Sigmoid colon (tissue), 7 donors: ENCODE results near the gene NDUFB10. TPM values are rescaled to one million over a fixed set of nuclear protein-coding genes. Genes with fewer than 3 reads are reported as not detected.
A peak's percentile ranks its signal among the peaks of the same experiment; 100 is the strongest.

Experiments
- DNase-seq: peaks from one replicate; pipeline ENCODE4 v3.0.0-alpha.2; 2019
- H3K27ac ChIP-seq, 4 donors: fragments of 200-600 bp; sonication (generic); one replicate each; pipeline ENCODE4 v1.5.1; 2016 to 2019; ENCODE audit warnings: mild to moderate bottlenecking in 1 of 4
- H3K27me3 ChIP-seq, 3 donors: fragments of 200-600 bp; sonication (generic); one replicate each; pipeline ENCODE4 v1.5.1; 2019; ENCODE audit warnings: mild to moderate bottlenecking in 1 of 3
- H3K36me3 ChIP-seq, 4 donors: fragments of 200-600 bp; sonication (generic); one replicate each; pipeline ENCODE4 v1.5.1; 2016 to 2019
- H3K4me1 ChIP-seq, 4 donors: fragments of 200-600 bp; sonication (generic); one replicate each; pipeline ENCODE4 v1.5.1; 2017 to 2019
- H3K4me3 ChIP-seq, 4 donors: fragments of 200-600 bp; sonication (generic); one replicate each; pipeline ENCODE4 v1.5.1; 2017 to 2019; ENCODE audit warnings: mild to moderate bottlenecking in 2 of 4, moderate library complexity in 1 of 4
- H3K9me3 ChIP-seq, 4 donors: fragments of 200-600 bp in 3 of 4; sonication (generic) in 3 of 4; one replicate each; pipeline versions ENCODE4 v1.5.1 to v1.6.1; 2013 to 2019
- CTCF ChIP-seq, 4 experiments: fragments of 450-650 bp in 3 of 4; fragments of 200-600 bp in 1 of 4; IDR thresholded peaks; one replicate each; pipeline ENCODE4 v1.5.1; 2016 to 2019; ENCODE audit warnings: antibody characterized with exemption in 4 of 4, mild to moderate bottlenecking in 3 of 4, moderate library complexity in 2 of 4
- EP300 ChIP-seq, 4 donors: sonication (generic); formaldehyde crosslinking; IDR thresholded peaks; one replicate each; pipeline ENCODE4 v1.6.1; 2017; ENCODE audit warnings: antibody characterized with exemption in 4 of 4
- POLR2A ChIP-seq, 2 donors: fragments of 450-650 bp; IDR thresholded peaks; one replicate each; pipeline ENCODE4 v1.6.1; 2016; ENCODE audit warnings: antibody characterized with exemption in 2 of 2, mild to moderate bottlenecking in 2 of 2, moderate library complexity in 2 of 2
- POLR2AphosphoS5 ChIP-seq, 4 donors: sonication (generic); formaldehyde crosslinking; IDR thresholded peaks; one replicate each; pipeline ENCODE4 v1.6.1; 2017; ENCODE audit warnings: antibody characterized with exemption in 4 of 4
- WGBS, 2 donors: extraction: QIAGEN DNeasy Blood & Tissue Kit; methylation state at CpG; one replicate each; pipeline ENCODE4 v1.1.7; 2013; 5-methylcytosine and 5-hydroxymethylcytosine counted together
- intact Hi-C: fragments of 100-400 bp; cut with DNase I; formaldehyde crosslinking; loops from one replicate; pipeline ENCODE4 v1.15.1; 2023
- polyA plus RNA-seq, 3 donors: library from polyadenylated mRNA; stranded (reverse); fragments of 200-250 nt; gene quantifications; one replicate each; pipeline ENCODE4 v1.2.3, GENCODE V29; 2013
- total RNA-seq, 4 donors: library from RNA; depleted of rRNA; stranded (reverse); fragments of >200 nt; gene quantifications; one replicate each; pipeline ENCODE4 v1.1.0, GENCODE V29; 2016
- donor health status: healthy with polysubstance abuse.
- donor health status: Bipolar disorder and iron deficiency.
- donor health status: healthy.

The NDUFB10 gene
- total RNA-seq (100 to 1,000 TPM; 200 to 332 (median 264) TPM), polyA plus RNA-seq (100 to 1,000 TPM; 298 to 489 (median 369) TPM)

DNA sequence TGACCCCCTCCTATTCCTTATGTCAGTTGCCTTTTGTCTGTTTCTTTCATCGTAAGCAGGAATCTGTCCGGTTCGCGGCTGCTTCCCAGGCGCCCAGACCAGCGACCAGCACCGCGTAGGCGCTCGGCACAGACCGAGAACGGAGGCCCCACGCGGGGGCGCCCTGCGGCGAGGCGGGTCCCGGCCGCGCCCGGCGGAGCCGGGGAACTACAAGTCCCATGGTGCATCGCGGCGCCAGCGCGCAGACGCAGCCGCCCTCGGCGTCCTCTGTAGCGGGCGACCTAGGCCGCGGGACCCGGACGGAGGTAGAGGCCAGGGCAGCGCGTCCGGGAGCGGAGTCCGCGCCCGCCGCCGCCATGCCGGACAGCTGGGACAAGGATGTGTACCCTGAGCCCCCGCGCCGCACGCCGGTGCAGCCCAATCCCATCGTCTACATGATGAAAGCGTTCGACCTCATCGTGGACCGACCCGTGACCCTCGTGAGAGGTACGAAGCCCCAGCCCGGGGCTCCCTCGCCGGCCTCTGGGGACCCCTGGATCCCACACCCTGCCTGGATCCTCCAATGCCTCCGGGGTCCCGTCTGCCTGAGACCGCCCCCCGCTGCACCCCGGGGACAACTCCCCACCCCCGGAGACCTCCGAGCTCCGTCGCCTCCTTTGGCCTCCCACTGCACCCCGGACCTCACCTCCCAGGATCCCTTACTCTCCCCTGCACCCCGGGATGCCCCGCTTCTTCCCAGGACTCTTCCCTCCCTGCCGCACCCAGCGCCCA is at the start of gene NDUFB10:
Gene NDUFB10 (plus strand): TSS at position 270 of the 771 bp plus-strand sequence. CDS start 87 bp downstream, at position 357.
- peak; percentile 96 for DNase-seq
- intact Hi-C loops = no loop called here
- TF ChIP-seq EP300 (IDR thresholded peaks at IDR 0.05) (no peak), POLR2AphosphoS5 (IDR thresholded peaks at IDR 0.05) (peak; percentile 84 to 95 (median 94)), POLR2A (IDR thresholded peaks at IDR 0.05) (peak; percentile 55 to 86), CTCF (IDR thresholded peaks at IDR 0.05) (peak in 3 of 4 experiments; percentile 18 to 57 (median 45))
- Histone ChIP-seq H3K36me3 (peaks cover 12 to 27% (median 22%) of the 10 kb centered on the region in 4 donors), H3K27me3 (no peaks in the 10 kb centered on the region), H3K4me1 (peaks cover 0 to 34% (median 29%) of the 10 kb centered on the region in 4 donors), H3K4me3 (peak within 1 kb of the TSS; percentile 79 to 88 (median 80)), H3K27ac (peak within 1 kb of the TSS; percentile 89 to 93 (median 92)), H3K9me3 (no peaks in the 10 kb centered on the region)
- WGBS, 2 donors = 1% methylated on average over 79 of the region's 79 CpGs

GRCh38 chr16:1909561-1910231 is 49.6 kb upstream of the NDUFB10 start:
- H3K36me3 ChIP-seq = no peaks in the 10 kb centered on the region
- no peaks in the 10 kb centered on the region for H3K9me3 ChIP-seq
- H3K27ac ChIP-seq = no peak overlapping the region
- DNase-seq = no peak
- H3K4me1 ChIP-seq = no peaks in the 10 kb centered on the region
- H3K4me3 ChIP-seq = no peak overlapping the region
- TF ChIP-seq POLR2AphosphoS5 (IDR thresholded peaks at IDR 0.05) (no peak), POLR2A (IDR thresholded peaks at IDR 0.05) (no peak), EP300 (IDR thresholded peaks at IDR 0.05) (no peak), CTCF (IDR thresholded peaks at IDR 0.05) (no peak)
- H3K27me3 ChIP-seq = peaks cover 3 to 58% (median 26%) of the 10 kb centered on the region in 3 donors
- 40 to 69% methylated on average over 18 of the region's 18 CpGs for WGBS, 2 donors
- intact Hi-C loops = no loop called here

GRCh38 chr16:1911467-1912214 is 47.7 kb upstream of the NDUFB10 start:
- peaks cover 7 to 71% (median 33%) of the 10 kb centered on the region in 3 donors for H3K27me3 ChIP-seq

GRCh38 chr16:1912215-1912543 is 47.2 kb upstream of the NDUFB10 start:
- no peaks in the 10 kb centered on the region for H3K4me1 ChIP-seq
- peaks cover 8 to 73% (median 35%) of the 10 kb centered on the region in 3 donors for H3K27me3 ChIP-seq
- no peak overlapping the region for H3K27ac ChIP-seq
- 29 to 70% methylated on average over 17 of the region's 17 CpGs for WGBS, 2 donors
- TF ChIP-seq POLR2AphosphoS5 (IDR thresholded peaks at IDR 0.05) (no peak), EP300 (IDR thresholded peaks at IDR 0.05) (no peak), POLR2A (IDR thresholded peaks at IDR 0.05) (no peak), CTCF (IDR thresholded peaks at IDR 0.05) (no peak)
- no peaks in the 10 kb centered on the region for H3K36me3 ChIP-seq
- no peaks in the 10 kb centered on the region for H3K9me3 ChIP-seq
- DNase-seq = no peak
- no peak overlapping the region for H3K4me3 ChIP-seq
- intact Hi-C loops = no loop called here

More at GRCh38 chr16:1911467-1912214, 47.7 kb upstream of the NDUFB10 start:
- TF ChIP-seq CTCF (IDR thresholded peaks at IDR 0.05) (no peak), EP300 (IDR thresholded peaks at IDR 0.05) (no peak), POLR2A (IDR thresholded peaks at IDR 0.05) (no peak), POLR2AphosphoS5 (IDR thresholded peaks at IDR 0.05) (no peak)
- Histone ChIP-seq H3K4me3 (no peak overlapping the region), H3K27ac (no peak overlapping the region), H3K36me3 (no peaks in the 10 kb centered on the region), H3K4me1 (no peaks in the 10 kb centered on the region), H3K9me3 (no peaks in the 10 kb centered on the region)
- no peak for DNase-seq
- WGBS, 2 donors = 86 to 90% methylated on average over 59 of the region's 59 CpGs
- intact Hi-C loops = no loop called here
